Stimulated activated memory B cell treated with anti-CD40 and anti-IgM and Interleukin-4, amounts not matched to agents 10 μg/mL and 1 μg/mL and 100 μg/mL, for 72 hours (primary cell): Measurements from ENCODE around the gene PTPRJ.

Experiments used
- ATAC-seq: fragments of 150-1000 bp; cut with Tn5 transposase; 2 replicates; pipeline ENCODE4 v1.10.0; 2021
- H3K27ac Mint-ChIP-seq: one replicate; pipeline ENCODE4 v1.8.0; 2022; ENCODE audit warnings: mild to moderate bottlenecking, mixed read lengths
- H3K27me3 Mint-ChIP-seq: one replicate; pipeline ENCODE4 v1.8.0; 2022; ENCODE audit warnings: mixed read lengths
- H3K36me3 Mint-ChIP-seq: one replicate; pipeline ENCODE4 v1.8.0; 2022; ENCODE audit warnings: mixed read lengths
- H3K4me1 Mint-ChIP-seq: one replicate; pipeline ENCODE4 v1.8.0; 2022; ENCODE audit warnings: mixed read lengths
- H3K4me3 Mint-ChIP-seq: one replicate; pipeline ENCODE4 v1.8.0; 2022; ENCODE audit warnings: mild to moderate bottlenecking, moderate library complexity, mixed read lengths
- H3K9me3 Mint-ChIP-seq: one replicate; pipeline ENCODE4 v1.8.0; 2022; ENCODE audit warnings: mixed read lengths

PTPRJ gene

DNA sequence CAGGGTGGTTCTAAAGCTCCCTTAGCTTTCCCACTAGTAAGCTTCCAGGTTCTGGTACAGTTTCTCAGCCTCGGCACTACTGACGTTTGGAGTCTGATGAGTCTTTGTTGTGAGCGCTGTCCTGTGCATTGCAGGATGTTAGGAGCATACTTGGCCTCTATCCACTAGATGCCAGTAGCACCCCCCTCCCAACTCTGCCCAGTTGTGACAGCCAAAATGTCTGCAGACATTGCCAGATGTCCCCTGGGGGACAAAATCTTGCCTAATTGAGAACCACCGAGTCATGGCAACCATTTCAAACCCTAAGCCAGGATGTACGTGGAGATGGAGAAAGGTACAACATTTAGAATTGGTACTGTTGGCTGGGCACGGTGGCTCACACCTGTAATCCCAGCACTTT lies 68.7 kb downstream of the PTPRJ start:
- H3K27ac Mint-ChIP-seq: no peak overlapping the region
- peaks cover 71% of the 10 kb centered on the region for H3K4me1 Mint-ChIP-seq
- H3K9me3 Mint-ChIP-seq: no peaks in the 10 kb centered on the region
- H3K4me3 Mint-ChIP-seq: no peak overlapping the region
- no peak for ATAC-seq
- H3K36me3 Mint-ChIP-seq: peaks cover 4% of the 10 kb centered on the region
- no peaks in the 10 kb centered on the region for H3K27me3 Mint-ChIP-seq

DNA sequence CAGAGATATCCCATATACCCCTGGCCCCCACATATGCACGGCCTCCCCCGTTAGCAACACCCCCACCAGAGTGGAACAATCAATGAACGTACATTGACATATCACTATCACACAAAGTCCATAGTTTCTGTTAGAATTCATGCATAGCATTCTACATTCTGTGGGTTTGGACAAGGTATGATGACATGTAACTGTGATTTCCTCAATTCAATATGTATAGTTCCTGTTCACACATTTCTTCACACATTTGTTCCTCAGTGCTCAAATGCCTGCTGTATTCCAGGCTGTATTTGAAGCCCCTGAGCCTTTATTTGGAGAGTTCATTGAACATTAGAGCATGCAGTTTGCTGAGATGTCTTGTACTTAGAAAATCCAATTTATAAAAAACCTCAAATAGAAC lies 69.9 kb downstream of the PTPRJ start:
- Mint-ChIP-seq H3K9me3 (no peaks in the 10 kb centered on the region), H3K4me1 (peaks cover 71% of the 10 kb centered on the region), H3K27ac (no peak overlapping the region), H3K36me3 (peaks cover 4% of the 10 kb centered on the region), H3K4me3 (no peak overlapping the region), H3K27me3 (no peaks in the 10 kb centered on the region)
- no peak for ATAC-seq

DNA sequence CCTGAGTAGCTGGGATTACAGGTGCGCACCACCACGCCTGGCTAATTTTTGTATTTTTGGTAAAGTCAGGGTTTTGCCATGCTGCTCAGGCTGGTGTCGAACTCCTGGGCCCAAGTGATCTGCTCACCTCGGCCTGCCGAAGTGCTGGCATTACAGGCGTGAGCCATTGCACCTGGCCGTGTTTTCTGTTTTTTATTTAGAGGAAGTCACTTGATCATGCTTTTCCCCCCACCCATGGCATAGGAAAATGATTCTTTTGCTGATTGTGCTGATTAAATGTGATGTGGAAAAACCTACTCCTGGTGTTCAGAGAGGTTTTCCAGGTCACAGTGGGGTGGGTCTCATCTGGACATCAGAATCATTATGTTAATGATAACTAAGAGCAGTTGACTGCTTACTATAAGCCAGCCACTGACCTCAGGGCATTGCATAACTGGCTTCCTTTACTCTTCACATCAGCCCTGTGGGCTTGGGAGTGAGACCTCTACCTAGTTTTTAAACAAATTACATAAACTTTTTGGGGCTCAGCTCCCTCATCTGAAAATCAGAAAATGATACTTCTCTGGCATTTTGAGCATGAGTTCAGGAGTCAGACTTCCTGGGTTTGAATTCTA lies 71.0 kb downstream of the PTPRJ start:
- Mint-ChIP-seq H3K9me3 (no peaks in the 10 kb centered on the region), H3K27ac (peak overlapping the region; percentile 35), H3K4me3 (no peak overlapping the region), H3K36me3 (peaks cover 4% of the 10 kb centered on the region), H3K27me3 (no peaks in the 10 kb centered on the region), H3K4me1 (peaks cover 79% of the 10 kb centered on the region)
- ATAC-seq: no peak

DNA sequence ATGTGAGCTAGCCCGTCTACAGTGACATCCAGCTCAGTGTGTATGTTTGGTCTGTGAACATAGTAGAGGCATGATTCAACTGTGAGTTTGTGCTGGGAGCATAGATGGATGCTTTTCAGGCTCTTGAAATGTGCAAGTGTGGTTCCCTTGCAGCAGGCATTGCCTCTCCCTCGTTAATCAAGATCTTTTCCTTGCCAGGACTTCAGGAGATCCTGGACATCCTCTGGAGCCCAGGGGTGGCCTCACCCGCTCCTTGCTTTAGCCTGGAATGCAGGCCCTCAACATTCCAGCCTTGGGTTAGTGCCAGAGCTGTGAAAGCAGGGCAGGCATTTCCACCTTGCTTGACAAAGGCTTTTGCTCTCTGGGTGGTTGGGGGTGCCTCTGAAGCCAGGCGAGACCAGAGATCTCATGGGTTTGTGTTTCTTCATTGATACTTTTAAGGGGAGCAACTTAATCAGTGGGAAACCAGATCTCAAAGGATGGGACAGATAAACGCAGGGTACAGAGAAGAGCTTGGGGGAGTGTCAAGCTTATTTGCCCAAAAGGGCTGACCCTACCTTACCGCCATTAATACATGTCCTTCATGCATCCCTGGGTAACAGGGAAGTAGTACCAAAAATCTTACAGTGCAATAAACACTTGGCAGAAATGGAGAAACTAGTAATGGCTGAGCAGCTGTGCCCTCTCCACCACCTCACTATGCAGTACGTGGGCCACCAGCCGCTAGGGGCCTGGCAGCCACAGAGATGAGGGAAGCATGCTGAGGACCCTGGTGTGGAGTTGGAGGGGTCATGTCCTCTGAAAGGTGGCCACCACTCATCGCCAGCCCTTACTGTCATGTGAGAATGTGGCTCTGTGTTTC lies 72.1 kb downstream of the PTPRJ start:
- no peak for ATAC-seq

DNA sequence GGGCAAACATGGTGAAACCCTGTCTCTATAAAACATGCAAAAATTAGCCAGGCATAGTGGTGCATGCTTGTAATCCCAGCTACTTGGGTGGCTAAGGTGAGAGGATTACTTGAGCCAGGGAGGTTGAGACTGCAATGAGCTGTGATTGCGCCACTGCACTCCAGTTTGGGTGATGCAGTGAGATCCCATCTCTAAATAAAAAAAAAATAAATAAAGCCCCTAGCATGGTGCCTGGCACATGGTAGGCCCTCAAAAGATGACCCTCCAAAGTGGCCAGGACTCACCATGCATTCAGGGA lies 74.6 kb downstream of the PTPRJ start:
- no peak overlapping the region for H3K4me3 Mint-ChIP-seq
- peak overlapping the region; percentile 24 for H3K27ac Mint-ChIP-seq

More for the DNA sequence above, 72.1 kb downstream of the PTPRJ start:
- Mint-ChIP-seq H3K4me3 (no peak overlapping the region), H3K27me3 (no peaks in the 10 kb centered on the region), H3K4me1 (peaks cover 87% of the 10 kb centered on the region), H3K36me3 (peaks cover 4% of the 10 kb centered on the region), H3K27ac (no peak overlapping the region), H3K9me3 (no peaks in the 10 kb centered on the region)

DNA sequence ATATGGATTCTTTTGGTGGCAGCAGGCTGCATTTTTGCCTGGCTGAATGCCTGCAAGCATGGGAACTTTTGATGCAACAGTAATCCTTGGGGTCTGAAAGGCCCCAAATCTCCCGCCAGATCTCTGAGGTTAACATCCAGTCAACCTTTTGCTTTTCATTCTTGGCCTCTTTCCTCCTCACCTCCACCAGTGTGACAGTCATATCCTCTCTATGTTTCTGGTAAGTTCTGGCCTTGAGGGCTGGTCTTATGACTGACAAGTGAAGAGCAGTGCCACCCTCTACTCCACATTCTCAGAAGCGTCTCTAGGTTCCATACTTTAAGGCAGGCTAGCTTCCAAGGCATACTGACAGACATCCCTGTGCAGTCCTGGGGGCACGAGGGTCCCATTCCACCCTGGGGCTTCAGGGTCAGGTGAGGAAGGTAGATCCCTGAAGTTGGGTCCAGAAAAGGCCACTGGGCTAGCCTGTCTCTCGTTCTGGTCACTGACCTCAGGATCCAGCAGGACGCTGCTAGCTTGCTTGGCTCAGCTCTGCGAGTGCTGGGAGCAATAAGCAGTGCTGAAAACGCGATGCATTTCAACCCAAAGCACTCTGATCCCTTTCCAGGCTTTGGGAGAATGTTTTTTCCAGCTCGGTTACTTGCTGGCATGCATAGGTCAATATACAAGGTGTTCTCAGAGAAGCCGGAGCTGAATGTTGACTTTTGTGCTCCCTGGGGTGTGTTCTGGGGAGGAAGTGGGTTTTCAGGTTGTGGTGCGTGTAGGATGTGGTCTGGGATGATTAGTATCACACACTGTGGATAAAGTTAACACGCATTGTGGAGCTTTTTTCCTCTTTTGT lies 75.2 kb downstream of the PTPRJ start:
- Mint-ChIP-seq H3K27me3 (no peaks in the 10 kb centered on the region), H3K4me3 (no peak overlapping the region), H3K36me3 (peaks cover 8% of the 10 kb centered on the region), H3K27ac (peak overlapping the region; percentile 28), H3K9me3 (no peaks in the 10 kb centered on the region), H3K4me1 (peaks cover 76% of the 10 kb centered on the region)
- peak; percentile 81 for ATAC-seq

More for the DNA sequence above, 74.6 kb downstream of the PTPRJ start:
- peaks cover 81% of the 10 kb centered on the region for H3K4me1 Mint-ChIP-seq
- H3K36me3 Mint-ChIP-seq: peaks cover 8% of the 10 kb centered on the region
- no peak for ATAC-seq
- no peaks in the 10 kb centered on the region for H3K27me3 Mint-ChIP-seq
- H3K9me3 Mint-ChIP-seq: no peaks in the 10 kb centered on the region

DNA sequence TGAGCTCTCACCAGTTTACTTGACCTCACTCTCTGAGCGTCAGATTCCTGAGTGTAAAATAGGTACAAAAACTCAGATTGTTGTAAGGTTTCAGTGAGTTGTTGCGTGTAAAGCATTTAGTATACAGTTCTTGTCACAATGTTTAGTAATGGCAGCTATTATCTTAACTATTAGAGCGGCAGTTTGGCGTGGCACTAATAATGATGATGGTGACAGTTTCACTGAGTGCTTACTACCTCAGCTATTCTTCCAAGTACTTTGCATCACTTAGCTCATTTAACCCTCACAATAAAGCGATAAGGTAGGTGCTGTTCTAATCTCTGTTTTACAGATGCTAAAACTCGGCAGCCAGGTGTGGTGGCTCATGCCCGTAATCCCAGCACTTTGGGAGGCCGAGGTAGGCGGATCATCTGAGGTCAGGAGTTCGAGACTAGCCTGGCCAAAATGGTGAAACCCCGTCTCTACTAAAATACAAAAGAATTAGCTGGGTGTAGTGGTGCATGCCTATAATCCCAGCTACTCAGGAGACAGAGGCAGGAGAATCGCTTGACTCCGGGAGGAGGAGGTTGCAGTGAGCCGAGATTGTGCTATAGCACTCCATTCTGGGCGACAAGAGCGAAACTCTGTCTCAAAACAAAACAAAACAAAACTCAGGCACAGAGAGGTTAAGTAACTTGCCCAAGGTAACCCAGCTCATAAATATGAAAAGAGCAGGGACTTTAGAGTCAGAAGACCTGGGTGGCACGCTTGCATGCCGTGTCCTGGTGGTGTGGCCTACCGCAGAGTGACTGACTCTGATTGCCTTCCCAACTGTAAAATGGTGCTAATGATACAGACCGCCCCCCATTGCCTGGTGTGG lies 76.2 kb downstream of the PTPRJ start:
- no peak for ATAC-seq
- Mint-ChIP-seq H3K27me3 (no peaks in the 10 kb centered on the region), H3K9me3 (no peaks in the 10 kb centered on the region), H3K4me1 (peaks cover 73% of the 10 kb centered on the region), H3K36me3 (peaks cover 8% of the 10 kb centered on the region), H3K27ac (peak overlapping the region; percentile 47), H3K4me3 (no peak overlapping the region)

DNA sequence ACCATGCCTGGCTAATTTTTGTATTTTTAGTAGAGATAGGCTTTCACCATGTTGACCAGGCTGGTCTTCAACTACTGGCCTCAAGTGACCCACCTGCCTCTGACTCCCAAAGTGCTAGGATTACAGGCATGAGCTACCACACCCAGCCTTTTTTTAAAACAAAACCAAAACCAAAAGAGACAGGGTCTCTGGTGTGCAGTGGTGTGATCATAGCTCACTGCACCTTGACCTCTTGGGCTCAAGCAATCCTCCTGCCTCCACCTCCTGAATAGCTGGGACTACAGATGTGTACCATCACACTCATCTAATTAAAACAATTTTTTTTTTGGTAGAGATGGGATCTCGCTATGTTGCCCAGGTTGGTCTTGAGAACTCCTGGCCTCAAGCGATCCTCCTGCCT lies 77.7 kb downstream of the PTPRJ start:
- no peaks in the 10 kb centered on the region for H3K27me3 Mint-ChIP-seq
- peaks cover 61% of the 10 kb centered on the region for H3K4me1 Mint-ChIP-seq
- H3K36me3 Mint-ChIP-seq: peaks cover 8% of the 10 kb centered on the region
- peak overlapping the region; percentile 41 for H3K27ac Mint-ChIP-seq
- H3K4me3 Mint-ChIP-seq: no peak overlapping the region
- no peak for ATAC-seq
- no peaks in the 10 kb centered on the region for H3K9me3 Mint-ChIP-seq

DNA sequence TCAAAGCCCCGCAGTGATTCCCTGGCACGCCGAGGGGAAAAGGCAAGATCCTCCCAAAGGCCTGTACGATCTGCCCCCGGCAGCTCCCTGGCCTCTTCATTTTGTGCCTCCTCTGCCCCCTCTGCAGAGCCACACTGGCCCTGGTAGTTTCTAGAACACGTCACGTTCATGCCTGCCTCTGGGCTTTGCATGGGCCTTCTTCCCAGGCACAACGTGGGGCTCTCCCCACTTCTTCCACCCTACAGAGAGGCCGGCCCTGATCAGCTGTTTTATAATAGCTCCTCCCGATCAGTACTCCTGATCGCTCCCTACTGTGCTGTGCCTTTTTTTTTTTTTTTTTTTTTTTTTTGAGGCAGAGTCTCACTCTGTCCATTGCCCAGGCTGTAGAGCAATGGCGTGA lies 78.4 kb downstream of the PTPRJ start:
- H3K9me3 Mint-ChIP-seq: no peaks in the 10 kb centered on the region
- peaks cover 68% of the 10 kb centered on the region for H3K4me1 Mint-ChIP-seq
- no peaks in the 10 kb centered on the region for H3K27me3 Mint-ChIP-seq
- no peak for ATAC-seq
- no peak overlapping the region for H3K4me3 Mint-ChIP-seq
- peaks cover 8% of the 10 kb centered on the region for H3K36me3 Mint-ChIP-seq
- H3K27ac Mint-ChIP-seq: peak overlapping the region; percentile 41

DNA sequence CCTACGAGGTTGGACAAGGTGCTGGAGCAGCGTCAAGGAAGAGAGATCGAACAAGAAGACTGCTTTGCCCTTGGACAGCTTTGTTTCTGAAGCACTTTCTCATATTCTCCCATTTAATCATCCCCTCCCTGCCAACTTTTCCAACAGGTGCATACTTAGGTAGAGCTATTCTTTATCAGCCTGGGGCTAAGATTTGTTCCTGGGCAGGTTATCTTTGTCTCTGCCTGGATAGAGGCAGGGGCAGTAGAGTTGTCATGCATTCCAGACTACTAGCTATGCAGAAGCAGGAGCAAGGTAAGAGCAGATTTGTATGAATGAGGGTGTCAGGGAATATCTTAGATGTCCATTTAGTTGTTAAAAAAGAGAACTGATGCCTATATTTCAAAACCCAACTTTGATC lies 82.3 kb downstream of the PTPRJ start:
- Mint-ChIP-seq H3K27me3 (no peaks in the 10 kb centered on the region), H3K4me1 (peaks cover 48% of the 10 kb centered on the region), H3K36me3 (peaks cover 12% of the 10 kb centered on the region), H3K9me3 (peaks cover 2% of the 10 kb centered on the region), H3K27ac (no peak overlapping the region), H3K4me3 (no peak overlapping the region)
- ATAC-seq: no peak

DNA sequence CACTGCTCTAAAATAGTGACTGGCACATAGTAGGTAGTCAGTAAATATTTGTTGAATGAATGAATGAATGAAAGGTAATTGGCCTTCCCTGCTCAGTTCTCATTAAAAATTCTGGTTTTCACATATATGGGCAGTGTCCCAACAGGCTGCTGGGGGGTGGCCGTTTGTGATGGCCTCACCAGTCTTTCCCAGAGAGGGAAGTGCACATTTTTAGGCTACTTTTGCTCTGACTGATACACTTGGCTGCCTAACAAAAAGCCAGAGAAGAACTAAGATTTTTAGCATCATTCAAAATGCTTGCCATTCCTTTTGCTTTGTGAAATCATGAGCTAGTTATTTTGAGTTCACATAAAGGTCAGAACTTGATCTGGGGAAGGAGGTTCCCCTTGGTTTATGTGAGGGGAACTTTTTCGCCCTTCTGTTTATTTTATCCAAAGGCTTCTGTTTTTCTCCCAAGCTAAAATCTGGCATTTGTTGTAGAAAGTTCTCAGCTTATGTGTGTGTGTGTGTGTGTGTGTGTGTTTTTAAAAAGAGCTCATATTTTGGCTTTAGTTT lies 83.1 kb downstream of the PTPRJ start:
- Mint-ChIP-seq H3K27ac (peak overlapping the region; percentile 80), H3K9me3 (peaks cover 11% of the 10 kb centered on the region), H3K4me3 (peak overlapping the region; percentile 59), H3K36me3 (peaks cover 17% of the 10 kb centered on the region), H3K27me3 (no peaks in the 10 kb centered on the region), H3K4me1 (peaks cover 41% of the 10 kb centered on the region)
- peak; percentile 70 for ATAC-seq

DNA sequence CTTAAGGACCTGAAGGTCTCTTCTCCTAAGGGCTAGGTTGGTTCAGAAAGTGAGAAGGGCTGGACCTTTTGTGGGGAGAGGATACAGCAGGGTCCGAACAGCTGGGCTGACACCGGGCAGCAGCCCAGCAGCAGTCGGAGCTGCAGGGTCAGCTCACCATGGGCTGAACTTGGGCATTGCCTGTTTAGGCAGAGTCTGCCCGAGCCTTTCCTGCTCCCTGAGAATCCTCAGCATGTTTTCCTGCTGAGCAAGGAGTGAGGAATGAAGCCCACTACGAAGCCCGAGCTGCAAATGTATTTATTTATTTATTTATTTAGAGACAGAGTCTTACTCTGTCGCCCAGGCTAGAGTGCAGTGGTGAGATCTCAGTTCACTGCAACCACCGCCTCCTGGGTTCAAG lies 83.9 kb downstream of the PTPRJ start:
- no peak overlapping the region for H3K4me3 Mint-ChIP-seq
- H3K27me3 Mint-ChIP-seq: no peaks in the 10 kb centered on the region
- H3K4me1 Mint-ChIP-seq: peaks cover 34% of the 10 kb centered on the region
- peaks cover 15% of the 10 kb centered on the region for H3K36me3 Mint-ChIP-seq
- peak overlapping the region; percentile 80 for H3K27ac Mint-ChIP-seq
- ATAC-seq: no peak
- H3K9me3 Mint-ChIP-seq: peaks cover 12% of the 10 kb centered on the region

DNA sequence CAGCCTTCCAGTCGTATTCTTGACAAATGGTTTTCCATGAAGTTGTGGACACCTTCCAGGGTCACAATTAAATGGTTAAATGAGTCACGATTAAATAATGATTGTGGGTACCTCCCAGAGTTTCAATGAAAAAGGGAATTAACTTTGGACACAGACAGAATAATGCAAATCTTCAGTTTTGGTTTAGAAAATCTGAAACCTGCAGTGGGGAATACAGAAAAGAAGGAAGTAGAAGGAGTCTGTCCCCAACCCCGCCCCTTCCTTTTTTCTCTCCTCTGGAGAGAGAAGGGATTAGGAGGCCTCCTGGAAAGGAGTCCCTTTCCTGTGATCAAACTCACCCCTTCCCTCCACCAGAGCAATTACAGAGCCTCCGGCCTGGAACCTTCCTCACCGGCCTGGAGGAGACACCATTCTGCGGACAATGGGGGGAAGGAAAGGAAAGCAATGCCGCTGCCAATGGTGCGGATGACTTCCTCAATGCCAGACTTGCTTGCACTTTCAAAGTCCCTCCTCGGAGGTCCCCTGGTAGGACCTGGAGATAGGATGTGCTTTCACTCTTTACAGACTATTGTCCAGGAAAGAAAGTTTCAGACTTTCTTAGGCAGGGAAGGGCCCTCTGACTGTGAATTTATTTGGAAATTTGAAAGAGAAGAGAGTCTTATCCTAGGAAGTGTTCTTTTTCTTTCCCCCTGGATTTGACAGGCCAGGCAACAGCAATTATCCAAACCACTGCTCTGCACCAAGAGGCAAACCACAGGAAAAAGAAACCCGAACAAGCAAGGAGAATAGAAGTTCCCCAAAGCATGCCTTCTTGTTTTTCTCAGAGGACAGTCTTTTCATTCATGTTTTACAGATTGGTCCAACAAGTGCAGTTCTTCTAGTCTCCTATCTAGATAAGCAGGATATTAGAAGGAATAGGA lies 86.8 kb downstream of the PTPRJ start:
- peak overlapping the region; percentile 43 for H3K27ac Mint-ChIP-seq
- peaks cover 24% of the 10 kb centered on the region for H3K4me1 Mint-ChIP-seq
- H3K4me3 Mint-ChIP-seq: no peak overlapping the region
- peaks cover 15% of the 10 kb centered on the region for H3K36me3 Mint-ChIP-seq
- ATAC-seq: no peak
- H3K27me3 Mint-ChIP-seq: no peaks in the 10 kb centered on the region
- peaks cover 12% of the 10 kb centered on the region for H3K9me3 Mint-ChIP-seq
